Measurements from ENCODE around the gene DNAJB6.

DNA sequence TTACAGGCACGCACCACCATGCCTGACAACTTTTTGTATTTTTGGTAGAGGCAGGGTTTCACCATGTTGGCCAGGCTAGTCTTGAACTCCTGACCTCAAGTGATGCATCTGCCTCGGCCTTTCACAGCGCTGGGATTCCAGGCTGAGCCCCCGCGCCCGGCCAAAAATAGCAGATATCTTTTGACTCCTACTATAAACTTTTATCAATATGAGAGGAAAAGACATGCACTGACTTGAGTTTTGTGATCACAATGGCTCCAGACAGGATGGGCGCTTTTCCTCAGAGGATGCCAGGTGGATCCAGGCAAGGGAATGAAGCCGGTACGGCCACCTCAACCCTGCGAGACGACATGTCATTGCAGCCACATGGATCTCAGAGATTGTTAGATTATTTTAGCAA is 123.9 kb downstream of the DNAJB6 start:
- TF ChIP-seq CTCF (IDR thresholded peaks at IDR 0.05) (no peak), POLR2A (IDR thresholded peaks at IDR 0.05) (no peak)

Data from uterus (tissue), 2 donors.